Adipose tissue (tissue), 3 donors: ENCODE measurements around the gene RCC1. TPM values are rescaled to one million over a fixed set of nuclear protein-coding genes. Genes with fewer than 3 reads are reported as not detected.
"Not testable (repeated sequence)": the region's sequence is repeated elsewhere in the genome, so short reads cannot be mapped to it uniquely, and the experiment has no call there.

Experiments used
- H3K27ac ChIP-seq: one replicate; pipeline ENCODE4 v1.5.1; 2013; ENCODE audit warnings: low read depth, low read length
- WGBS, 3 donors: extraction: QIAGEN DNeasy Blood & Tissue Kit; methylation state at CpG; one replicate each; pipeline ENCODE4 v1.1.7; 2013; 5-methylcytosine and 5-hydroxymethylcytosine counted together
- polyA plus RNA-seq, 3 donors: library from polyadenylated mRNA; stranded (reverse); fragments of 200-250 nt; gene quantifications; one replicate each; pipeline ENCODE4 v1.2.3, GENCODE V29; 2013
- donor health status: healthy with polysubstance abuse.
- donor health status: Bipolar disorder and iron deficiency.
- donor health status: healthy.

The RCC1 gene
- polyA plus RNA-seq, 3 donors, result 18.0 to 29.6 (median 24.1) TPM

DNA sequence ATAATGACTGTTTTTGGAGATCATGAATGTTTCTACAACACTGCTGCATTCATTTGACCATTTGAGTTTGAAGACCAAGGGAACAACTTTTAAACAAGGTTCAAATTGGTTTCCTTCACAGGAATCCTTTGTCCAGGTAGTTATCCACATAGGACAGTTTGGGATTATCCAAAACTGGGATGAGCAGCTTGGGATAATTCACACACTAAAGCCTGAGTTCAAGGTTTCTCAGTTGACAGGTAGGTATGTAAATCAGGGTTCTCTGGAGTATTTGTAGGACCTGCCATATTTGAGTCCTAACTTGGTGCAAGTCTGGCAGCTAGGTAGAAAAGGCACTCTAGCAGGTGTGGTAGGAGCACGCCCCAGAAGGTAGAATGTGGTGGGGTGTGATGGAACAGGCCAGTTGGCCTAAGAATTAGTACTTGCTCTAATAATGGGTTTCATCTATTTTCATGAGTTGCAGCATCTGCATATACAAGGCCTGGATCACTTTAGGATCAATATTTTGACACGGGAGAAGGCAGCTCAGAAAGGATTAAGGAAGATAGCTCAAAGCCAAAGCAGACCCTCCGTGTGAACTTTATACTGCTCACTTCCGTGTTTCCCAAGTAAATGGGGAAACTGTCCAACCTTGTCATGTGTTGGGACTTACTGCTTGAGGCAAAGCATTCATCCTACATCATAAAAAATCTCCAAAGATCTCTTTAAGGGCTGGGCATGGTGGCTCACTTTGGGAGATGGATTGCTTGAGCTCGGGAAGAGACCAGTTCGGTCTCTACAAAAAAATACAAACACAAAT, 72.1 kb downstream of the RCC1 start:
- no peak overlapping the region for H3K27ac ChIP-seq
- 73 to 78% (median 76%) methylated on average over 6 of the region's 6 CpGs for WGBS, 3 donors

DNA sequence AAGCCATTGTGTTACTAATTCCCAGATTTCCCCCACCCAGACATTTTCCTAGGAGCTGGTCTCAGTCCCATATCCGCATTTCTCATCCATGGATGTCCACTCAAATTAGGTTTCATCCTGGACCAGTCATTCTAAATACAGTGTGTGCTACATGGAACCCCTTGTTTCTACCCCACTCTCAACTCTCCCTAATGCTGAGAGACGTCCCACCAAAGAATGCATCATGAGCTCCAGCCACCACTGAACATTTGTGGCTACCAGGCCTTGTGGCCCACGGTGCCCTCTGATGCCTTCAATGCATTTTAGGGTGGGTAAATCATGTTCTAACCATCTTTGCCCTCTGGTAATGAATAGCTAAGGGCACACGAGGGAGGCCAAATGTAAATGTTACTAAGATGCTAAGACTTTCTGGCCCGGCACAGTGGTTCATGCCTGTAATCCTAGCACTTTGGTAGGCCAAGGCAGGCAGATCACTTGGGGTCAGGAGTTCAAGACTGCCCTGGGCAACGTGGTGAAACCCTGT, 72.9 kb downstream of the RCC1 start:
- no peak overlapping the region for H3K27ac ChIP-seq
- 79 to 85% (median 83%) methylated on average over 6 of the region's 6 CpGs for WGBS, 3 donors

DNA sequence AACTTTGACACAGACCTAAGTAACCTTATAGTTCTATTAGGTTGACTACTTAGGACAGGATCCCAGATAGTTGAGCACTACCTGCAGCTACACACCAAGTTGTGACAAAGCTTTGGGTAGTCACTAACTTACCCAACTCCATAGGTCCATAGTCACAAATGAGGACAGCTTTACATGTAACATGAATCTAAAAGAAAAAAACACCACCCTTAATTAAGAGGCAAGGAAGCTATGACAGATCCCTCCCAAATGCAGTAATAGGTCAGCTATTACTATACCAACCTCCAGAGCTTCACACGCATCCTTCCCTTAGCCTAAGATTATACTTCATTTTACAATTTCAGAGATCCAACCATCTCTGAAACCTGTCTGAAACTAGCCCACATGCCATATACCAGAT, 73.6 kb downstream of the RCC1 start:
- H3K27ac ChIP-seq, result no peak overlapping the region

DNA sequence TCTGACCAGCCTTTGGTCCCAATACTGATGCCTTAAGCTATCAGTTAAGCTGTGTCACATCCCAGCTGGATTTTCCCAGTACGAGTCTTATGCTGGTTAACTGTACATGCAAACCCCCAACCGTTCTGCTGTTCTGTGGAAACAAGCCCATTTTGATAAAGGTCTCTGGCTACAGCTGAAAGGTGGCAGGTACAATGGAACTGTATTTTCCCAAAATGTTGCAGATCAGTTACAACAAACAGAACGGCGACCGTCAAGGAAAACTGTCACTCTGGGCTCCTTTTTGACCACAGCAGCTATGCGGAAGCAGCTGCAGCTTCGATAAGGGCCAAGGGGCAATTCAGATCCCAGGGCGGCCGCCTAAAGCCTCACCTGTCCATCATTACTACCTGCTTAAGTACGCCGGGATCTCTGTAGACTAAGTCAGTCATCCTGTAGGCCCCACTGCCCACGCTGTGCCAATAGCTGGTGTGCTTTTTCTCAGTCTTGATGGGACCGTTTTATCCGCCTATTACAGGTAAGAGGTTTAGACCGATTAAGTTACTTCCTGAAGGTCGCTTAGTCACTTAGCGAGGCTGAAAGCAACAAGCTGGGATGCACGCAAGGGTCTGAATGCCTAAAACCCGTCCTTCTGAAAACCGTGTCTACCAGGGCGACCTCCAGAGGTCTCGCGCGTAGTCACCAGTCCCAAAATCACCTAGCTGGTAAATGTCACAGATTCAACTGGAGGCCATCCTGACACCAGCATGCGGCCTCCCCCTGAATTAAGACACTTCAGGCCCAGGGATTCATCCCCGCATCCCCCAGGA, 75.1 kb downstream of the RCC1 start:
- 0 to 2% (median 1%) methylated on average over 26 of the region's 26 CpGs for WGBS, 3 donors
- H3K27ac ChIP-seq, result no peak overlapping the region

More for the DNA sequence above, 73.6 kb downstream of the RCC1 start:
- WGBS, 3 donors, result 80 to 96% (median 91%) methylated on average over 1 of the region's 1 CpG

DNA sequence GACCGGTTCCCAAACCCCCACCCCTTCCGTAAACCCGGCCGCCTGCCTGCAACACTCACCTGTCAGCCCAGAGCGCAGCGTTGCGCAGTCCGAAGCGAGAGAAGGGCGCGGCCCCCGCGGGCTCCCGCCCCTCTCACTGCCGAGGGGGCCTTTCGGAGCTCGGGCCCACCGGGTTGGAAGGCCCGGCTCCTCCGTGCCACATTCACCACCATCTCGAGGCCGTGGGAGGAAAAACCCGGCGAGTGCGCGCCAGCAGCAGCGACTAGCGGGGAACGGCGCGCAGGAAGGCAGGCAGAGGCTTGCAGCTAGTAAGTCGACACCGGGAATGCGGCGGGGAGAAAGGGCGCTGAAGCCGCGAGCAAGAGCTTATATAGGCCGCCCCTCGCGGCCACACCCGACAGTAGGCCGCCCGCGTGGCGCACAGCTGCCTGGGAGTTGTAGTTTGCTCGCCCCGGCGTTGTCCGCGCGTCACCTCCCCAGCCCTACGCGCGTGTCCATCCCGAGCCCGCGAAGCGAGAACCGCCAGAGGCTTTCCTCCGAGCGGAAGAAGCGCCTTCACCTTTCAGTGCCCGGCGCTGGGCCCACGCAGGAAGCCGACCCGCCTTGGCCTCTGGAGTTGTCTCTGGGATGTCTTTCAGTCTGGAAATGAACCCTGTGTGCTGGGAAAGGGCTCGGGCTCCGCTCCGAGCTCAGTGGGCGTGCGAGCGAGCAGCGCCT, 75.8 kb downstream of the RCC1 start:
- 0 to 1% (median 0%) methylated on average over 72 to 75 of the region's 75 CpGs for WGBS, 3 donors
- peak overlapping the region; percentile 33 for H3K27ac ChIP-seq

DNA sequence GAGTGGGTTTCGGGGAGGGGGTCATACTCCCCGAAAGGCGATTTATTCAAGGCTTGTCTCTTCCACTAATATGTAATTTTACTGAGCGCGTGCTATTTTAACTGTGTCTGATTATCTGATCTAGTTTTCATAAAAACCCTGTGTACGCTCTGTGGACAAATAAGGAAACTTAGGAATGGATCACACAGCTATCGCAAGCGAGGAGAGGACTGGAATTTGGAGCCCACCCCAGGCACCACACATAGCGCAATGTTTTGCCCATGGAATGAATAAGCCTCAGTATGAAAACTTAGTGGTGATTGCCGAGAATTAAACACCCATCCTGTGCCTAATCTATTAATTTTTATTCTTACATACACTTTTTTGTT, 76.4 kb downstream of the RCC1 start:
- no peak overlapping the region for H3K27ac ChIP-seq
- WGBS, 3 donors, result 0 to 3% (median 1%) methylated on average over 10 of the region's 10 CpGs

DNA sequence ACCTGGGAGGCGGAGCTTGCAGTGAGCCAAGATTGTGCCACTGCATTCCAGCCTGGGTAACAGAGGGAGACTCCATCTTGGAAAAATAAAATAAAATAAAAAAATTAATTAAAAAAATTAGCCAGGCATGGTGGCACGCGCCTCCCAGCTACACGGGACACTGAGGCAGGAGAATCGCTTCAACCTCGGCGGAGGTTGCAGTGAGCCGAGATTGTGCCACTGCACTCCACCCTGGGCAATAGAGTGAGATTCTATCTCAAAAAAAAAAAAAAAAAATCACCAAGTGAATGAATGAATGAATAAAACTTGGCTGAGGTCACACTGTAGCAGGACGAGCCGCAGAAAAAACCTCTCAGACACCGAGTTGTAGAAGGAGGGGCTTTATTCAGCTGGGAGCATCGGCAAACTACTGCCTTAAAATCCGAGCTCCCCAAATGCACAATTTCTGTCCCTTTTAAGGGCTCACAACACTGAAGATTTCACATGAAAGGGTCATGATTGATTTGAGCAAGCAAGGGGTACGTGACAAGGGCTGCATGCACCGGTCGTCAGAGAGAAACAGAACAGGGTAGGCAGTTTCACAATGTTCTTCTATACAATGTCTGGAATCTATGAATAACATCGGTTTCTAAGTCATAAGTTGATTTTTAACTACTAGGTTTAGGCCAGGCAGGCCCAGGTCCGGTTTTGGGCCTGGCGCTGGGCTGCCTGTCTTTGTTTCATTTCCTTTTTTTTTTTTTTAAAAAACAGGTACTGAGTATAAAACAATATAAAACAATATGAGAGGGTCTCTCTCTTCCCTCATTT, 80.9 kb downstream of the RCC1 start:
- H3K27ac ChIP-seq, result not testable (repeated sequence)
- WGBS, 3 donors, result 87 to 95% (median 94%) methylated on average over 19 of the region's 19 CpGs

Other genes with a start within 250 kb of the RCC1 start
- 10 to 100 TPM in 1 of 3 donors, 1 to 10 TPM in 2; 6.6 to 17.5 (median 9.1) TPM for gene SESN2, start 246.5 kb upstream of the RCC1 start, polyA plus RNA-seq
- 1 to 10 TPM; 7.4 to 9.9 (median 7.6) TPM for gene MED18, start 177.0 kb upstream of the RCC1 start, polyA plus RNA-seq
- gene PHACTR4, start 136.3 kb upstream of the RCC1 start, polyA plus RNA-seq, result 10 to 100 TPM in 2 of 3 donors, 1 to 10 TPM in 1; 9.1 to 20.6 (median 12.4) TPM
- gene TRNAU1AP, start 47.0 kb downstream of the RCC1 start, polyA plus RNA-seq, result 10 to 100 TPM; 12.8 to 20.8 (median 17.0) TPM
- 1 to 10 TPM in 2 of 3 donors, under 1 TPM in 1; 0.59 to 5.7 (median 1.7) TPM for gene RAB42, start 86.2 kb downstream of the RCC1 start, polyA plus RNA-seq
- gene TAF12, start 137.0 kb downstream of the RCC1 start, polyA plus RNA-seq, result 10 to 100 TPM; 14.1 to 31.2 (median 17.4) TPM
- not detected for gene RNU11, start 142.6 kb downstream of the RCC1 start, polyA plus RNA-seq
- 1 to 10 TPM; 2.8 to 5.6 (median 5.2) TPM for gene GMEB1, start 162.7 kb downstream of the RCC1 start, polyA plus RNA-seq
- 10 to 100 TPM; 16.5 to 40.2 (median 28.6) TPM for gene YTHDF2, start 230.9 kb downstream of the RCC1 start, polyA plus RNA-seq